PC-9 (cell line): Measurements from ENCODE around the gene IL3RA. TPM values are rescaled to one million over a fixed set of nuclear protein-coding genes. Genes with fewer than 3 reads are reported as not detected.

Experiments used
- BruUV-seq: library from RNA; stranded (reverse); fragments of 400-500 nt; replicated peaks from 2 replicates; lab custom pipeline; 2021; lab: Mats Ljungman, UMichigan
- CTCF ChIA-PET: fragments of 300-600 bp; sonication (Branson Sonifier 250); formaldehyde crosslinking; loops from one replicate; lab custom pipeline; 2022; ENCODE audit warnings: antibody characterized with exemption; lab: Charles Lee
- POLR2A ChIA-PET: fragments of 300-600 bp; sonication (Branson Sonifier 250); formaldehyde crosslinking; loops from one replicate; lab custom pipeline; 2022; ENCODE audit warnings: antibody characterized with exemption; ENCODE audit not compliant: unreplicated experiment; lab: Charles Lee
- DNase-seq, 2 experiments: peaks; one replicate each; pipeline versions ENCODE4 v3.0.0 to v3.0.0-alpha.2; 2015 to 2022; ENCODE audit warnings: mixed read lengths in 1 of 2
- H2AFZ ChIP-seq: fragments of 200-600 bp; sonication (generic); 2 replicates; pipeline ENCODE4 v1.8.1; 2017; ENCODE audit warnings: antibody characterized with exemption
- H3F3A ChIP-seq: fragments of 200-600 bp; sonication (generic); 2 replicates; pipeline ENCODE4 v1.8.1; 2017; ENCODE audit warnings: antibody characterized with exemption, mild to moderate bottlenecking, low read depth; ENCODE audit not compliant: insufficient read depth
- H3K27ac ChIP-seq: fragments of 200-600 bp; sonication (generic); 2 replicates; pipeline ENCODE4 v1.6.1; 2016; ENCODE audit warnings: mixed run types
- H3K27me3 ChIP-seq: fragments of 200-600 bp; sonication (generic); 2 replicates; pipeline ENCODE4 v1.6.1; 2016; ENCODE audit warnings: low read depth, mixed run types; ENCODE audit not compliant: insufficient read depth
- H3K36me3 ChIP-seq: fragments of 200-600 bp; sonication (generic); 2 replicates; pipeline ENCODE4 v1.6.1; 2016; ENCODE audit warnings: low read depth, mixed run types
- H3K4me1 ChIP-seq: fragments of 200-600 bp; sonication (generic); replicated peaks from 2 replicates; pipeline ENCODE4 v1.6.1; 2016; ENCODE audit warnings: mixed run types; ENCODE audit not compliant: insufficient read depth
- H3K4me2 ChIP-seq: fragments of 200-600 bp; sonication (generic); 2 replicates; pipeline ENCODE4 v1.6.1; 2017; ENCODE audit warnings: mixed run types
- H3K4me3 ChIP-seq: fragments of 200-600 bp; sonication (generic); 2 replicates; pipeline ENCODE4 v1.6.1; 2016; ENCODE audit warnings: mixed run types
- H3K79me2 ChIP-seq: fragments of 200-600 bp; sonication (generic); 2 replicates; pipeline ENCODE4 v1.6.1; 2017; ENCODE audit warnings: low read depth, mixed run types
- H3K9me2 ChIP-seq: fragments of 200-600 bp; sonication (generic); 2 replicates; pipeline ENCODE4 v1.8.1; 2017; ENCODE audit warnings: mild to moderate bottlenecking; ENCODE audit not compliant: insufficient read depth
- H3K9me3 ChIP-seq: fragments of 200-600 bp; sonication (generic); 2 replicates; pipeline ENCODE4 v1.8.1; 2016; ENCODE audit warnings: low read depth; ENCODE audit not compliant: insufficient read depth
- H4K20me1 ChIP-seq: fragments of 200-600 bp; sonication (generic); 2 replicates; pipeline ENCODE4 v1.8.1; 2017; ENCODE audit not compliant: insufficient read depth
- CTCF ChIP-seq: fragments of 200-600 bp; sonication (generic); conservative IDR thresholded peaks from 2 replicates; pipeline ENCODE4 v1.6.1; 2017; ENCODE audit warnings: mixed run types, antibody characterized with exemption, mild to moderate bottlenecking, moderate library complexity
- EZH2 ChIP-seq: fragments of 200-600 bp; sonication (generic); IDR thresholded peaks from 2 replicates; pipeline ENCODE4 v1.8.0; 2017; ENCODE audit warnings: antibody characterized with exemption, low read depth
- intact Hi-C: fragments of 100-400 bp; cut with micrococcal nuclease; formaldehyde crosslinking; loops from one replicate; pipeline ENCODE4 v1.10.0; 2022; ENCODE audit not compliant: unreplicated experiment
- total RNA-seq: library from RNA; stranded (reverse); gene quantifications from 2 replicates; pipeline ENCODE4 v1.2.3, GENCODE V29; 2021

Gene IL3RA
- total RNA-seq, 1 experiment from 2014 or later: not detected

GRCh38 chrX:1300449-1300848, 36.1 kb upstream of the IL3RA start:
- no peak for TF ChIP-seq CTCF
- no peak for TF ChIP-seq EZH2
- no TSS peak for BruUV-seq
- DNase-seq: no peak
- H3K79me2 ChIP-seq: no peaks in the 10 kb centered on the region
- H3K27ac ChIP-seq: no peak overlapping the region
- no peak overlapping the region for H3K4me2 ChIP-seq
- no peaks in the 10 kb centered on the region for H3K36me3 ChIP-seq
- H3K4me1 ChIP-seq: no peaks in the 10 kb centered on the region
- H3K4me3 ChIP-seq: no peak overlapping the region
- no peaks in the 10 kb centered on the region for H3K27me3 ChIP-seq
- H3K9me2 ChIP-seq: no peaks in the 10 kb centered on the region
- no peak overlapping the region for H2AFZ ChIP-seq
- H3K9me3 ChIP-seq: no peaks in the 10 kb centered on the region
- H3F3A ChIP-seq: no peaks in the 10 kb centered on the region
- no peaks in the 10 kb centered on the region for H4K20me1 ChIP-seq
- ChIA-PET CTCF (no interaction called here), POLR2A (no interaction called here)
- intact Hi-C loops: no loop called here

GRCh38 chrX:1305411-1305810, 31.2 kb upstream of the IL3RA start:
- BruUV-seq: no TSS peak
- POLR2A ChIA-PET: no interaction called here
- H3K27ac ChIP-seq: no peak overlapping the region
- DNase-seq: no peak
- H3K27me3 ChIP-seq: no peaks in the 10 kb centered on the region
- intact Hi-C loops: no loop called here
- H3K4me3 ChIP-seq: no peak overlapping the region
- H3K36me3 ChIP-seq: no peaks in the 10 kb centered on the region
- H3K9me2 ChIP-seq: no peaks in the 10 kb centered on the region
- TF ChIP-seq CTCF (no peak), EZH2 (no peak)
- no peaks in the 10 kb centered on the region for H3K9me3 ChIP-seq
- CTCF ChIA-PET: no interaction called here
- H3K4me2 ChIP-seq: no peak overlapping the region
- no peak overlapping the region for H2AFZ ChIP-seq
- H3K79me2 ChIP-seq: no peaks in the 10 kb centered on the region
- 0 out of 2 replicates have a peak, but pooled peaks cover 6% of the 10 kb centered on the region for H3F3A ChIP-seq
- H4K20me1 ChIP-seq: no peaks in the 10 kb centered on the region
- no peaks in the 10 kb centered on the region for H3K4me1 ChIP-seq

- no peaks in the 10 kb centered on the region for H4K20me1 ChIP-seq
- no peak for DNase-seq
- no peaks in the 10 kb centered on the region for H3K36me3 ChIP-seq
- TF ChIP-seq EZH2 (no peak), CTCF (no peak)
- H3K79me2 ChIP-seq: no peaks in the 10 kb centered on the region
- ChIA-PET CTCF (no interaction called here), POLR2A (no interaction called here)
- BruUV-seq: no TSS peak
- intact Hi-C loops: no loop called here
- H3K4me2 ChIP-seq: no peak overlapping the region
- no peak overlapping the region for H2AFZ ChIP-seq
- no peak overlapping the region for H3K4me3 ChIP-seq
- no peaks in the 10 kb centered on the region for H3K27me3 ChIP-seq
- H3K27ac ChIP-seq: no peak overlapping the region
- H3F3A ChIP-seq: 0 out of 2 replicates have a peak, but pooled peaks cover 6% of the 10 kb centered on the region
- no peaks in the 10 kb centered on the region for H3K9me3 ChIP-seq
- no peaks in the 10 kb centered on the region for H3K4me1 ChIP-seq
- no peaks in the 10 kb centered on the region for H3K9me2 ChIP-seq
These were observed 29.5 kb upstream of the IL3RA start for GRCh38 chrX:1306909-1307625.
